HG03460 (cell line): Measurements from ENCODE around the gene LGALS9C.
"Not testable (repeated sequence)": the region's sequence is repeated elsewhere in the genome, so short reads cannot be mapped to it uniquely, and the experiment has no call there.

Experiments used
- ATAC-seq: cut with Tn5 transposase; IDR thresholded peaks from one replicate; pipeline ENCODE4 v1.9.1; 2021; ENCODE audit not compliant: unreplicated experiment

LGALS9C gene

DNA sequence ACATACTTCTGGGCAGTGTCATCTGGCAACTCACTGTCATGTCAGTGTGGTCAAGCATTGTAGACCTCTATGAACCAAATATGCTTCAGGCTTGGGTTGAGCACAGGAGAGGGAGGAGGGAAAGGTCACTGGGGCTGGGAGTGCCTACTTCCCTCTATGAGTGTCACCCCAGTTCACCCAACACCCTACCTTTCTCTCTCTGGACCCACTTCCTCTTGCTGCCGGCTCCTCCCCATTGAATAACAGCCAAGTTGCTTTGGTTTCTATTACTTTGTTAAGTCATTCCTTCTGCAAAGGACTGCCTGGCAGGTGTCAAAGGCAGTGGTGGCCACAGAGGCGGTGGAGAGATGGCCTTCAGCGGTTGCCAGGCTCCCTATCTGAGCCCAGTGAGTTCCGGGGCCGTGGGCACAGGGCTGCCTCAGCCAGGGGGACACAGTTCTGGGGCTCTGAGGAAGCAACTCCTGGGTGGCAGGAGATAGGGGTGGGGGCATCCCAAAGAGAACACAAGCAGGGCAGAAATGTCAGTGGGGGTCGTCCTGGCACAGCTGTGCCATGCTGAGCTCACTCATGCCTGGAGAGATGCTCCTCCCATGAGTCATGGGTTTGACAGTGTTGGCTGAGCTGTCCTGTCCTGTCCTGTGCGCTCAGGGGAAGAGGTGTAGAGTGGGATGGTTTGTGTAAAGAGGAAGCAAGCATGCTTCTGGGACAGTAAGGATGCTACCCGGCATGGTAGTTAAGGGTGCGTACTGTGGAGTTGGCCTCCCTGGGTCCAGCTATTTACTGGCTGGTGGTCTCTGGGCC lies at the start of gene LGALS9C:
Gene LGALS9C (plus strand): TSS at position 282 of the 801 bp plus-strand sequence. CDS start 66 bp downstream, at position 348.
- peak; percentile 83 for ATAC-seq

- ATAC-seq = not testable (repeated sequence)
These were observed 44.4 kb upstream of the LGALS9C start for GRCh38 chr17:18432206-18432605.

DNA sequence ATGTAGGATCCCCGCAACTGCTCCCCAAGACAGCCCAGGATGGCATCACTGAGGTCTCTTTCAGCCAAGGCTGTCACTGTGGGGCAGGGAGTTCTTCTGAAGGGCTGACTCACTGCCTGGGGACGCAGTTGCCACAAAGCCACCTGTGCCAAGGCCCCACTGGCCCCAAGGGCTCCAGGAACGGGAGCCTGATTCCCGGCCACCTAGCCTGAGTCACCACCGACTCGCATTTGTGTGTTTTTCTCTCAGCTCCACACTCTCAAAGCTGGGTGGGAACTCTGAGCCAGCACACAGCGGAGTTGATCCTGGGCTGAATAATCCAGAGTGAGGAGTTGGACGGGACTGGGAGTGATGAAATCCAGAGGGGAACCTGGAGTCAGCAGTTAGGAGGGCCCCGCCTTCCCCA lies 37.1 kb upstream of the LGALS9C start:
- ATAC-seq = not testable (repeated sequence)

- ATAC-seq = not testable (repeated sequence)
These were observed 34.5 kb upstream of the LGALS9C start for GRCh38 chr17:18442093-18442492.

DNA sequence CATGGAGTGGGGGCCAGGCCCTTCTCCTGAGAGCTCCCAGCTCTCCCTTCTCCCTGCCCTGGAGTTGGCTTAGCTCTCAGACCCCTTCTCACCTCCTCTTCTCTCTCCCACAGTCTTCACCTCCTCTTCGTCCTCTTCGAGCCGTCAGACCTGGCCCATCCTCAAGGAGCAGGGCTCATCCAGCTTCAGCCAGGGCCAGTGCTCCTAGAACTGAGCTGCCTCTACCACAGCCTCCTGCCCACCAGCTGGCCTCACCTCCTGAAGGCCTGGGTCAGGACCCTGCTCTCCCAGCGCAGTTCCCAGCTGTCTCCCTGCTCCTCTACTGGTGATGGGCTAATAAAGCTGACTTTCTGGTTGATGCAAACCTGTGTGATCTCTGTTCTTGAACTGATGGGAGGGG lies 34.1 kb upstream of the LGALS9C start:
- not testable (repeated sequence) for ATAC-seq

DNA sequence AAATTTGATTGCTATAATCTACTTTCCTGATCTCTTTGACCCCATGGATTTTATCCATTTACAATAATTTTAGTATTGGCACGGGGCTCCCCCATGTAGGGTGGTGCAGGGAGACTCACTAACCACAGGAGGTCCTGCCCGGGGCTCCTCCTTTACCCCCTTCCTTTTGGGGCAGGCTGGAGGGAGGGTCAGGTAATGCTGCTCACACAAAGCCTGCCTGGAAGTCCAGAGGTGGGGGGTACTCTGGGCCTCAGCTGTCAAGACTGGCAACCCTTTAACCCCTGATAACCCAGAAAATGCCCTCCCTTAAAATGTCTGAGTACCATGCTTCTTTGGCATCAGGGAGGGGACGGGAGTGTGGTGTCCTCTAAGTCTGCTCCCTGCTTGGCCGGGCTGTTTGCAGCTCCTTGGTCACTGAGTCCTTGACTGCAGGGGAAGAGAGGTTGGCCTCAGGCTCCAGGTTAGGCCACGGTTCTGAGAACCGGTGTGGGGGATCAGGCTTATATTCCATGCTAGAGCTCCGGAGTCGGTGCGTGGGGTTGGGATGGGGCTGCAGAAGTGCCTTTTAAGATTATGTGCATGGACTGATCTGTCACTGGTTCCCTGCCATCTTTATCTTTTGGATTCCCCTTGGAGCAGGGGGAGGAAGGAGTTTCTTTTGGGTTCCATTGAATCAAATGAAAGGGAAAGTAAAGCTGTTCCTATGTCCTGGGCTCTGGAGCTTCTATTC lies 28.9 kb upstream of the LGALS9C start:
- ATAC-seq = not testable (repeated sequence)

DNA sequence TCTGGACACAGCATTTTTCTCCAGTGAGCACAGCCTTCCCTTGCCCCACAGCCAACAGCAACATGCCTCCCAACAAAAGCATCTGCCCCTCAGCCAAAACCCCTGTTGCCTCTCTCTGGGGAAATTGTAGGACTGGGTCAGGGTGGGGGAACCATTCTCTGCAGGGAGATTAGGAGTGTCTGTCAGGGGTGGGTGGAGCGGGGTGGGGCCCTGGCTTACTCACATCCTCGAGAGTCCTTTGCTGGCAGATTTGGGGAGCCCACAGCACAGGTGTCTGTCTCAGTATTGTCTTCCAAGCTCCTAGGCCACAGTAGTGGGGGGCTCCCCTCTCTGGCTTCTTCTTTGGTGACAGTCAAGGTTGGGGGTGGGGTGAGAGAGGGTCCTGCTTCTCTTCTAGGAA lies 28.3 kb upstream of the LGALS9C start:
- not testable (repeated sequence) for ATAC-seq

- not testable (repeated sequence) for ATAC-seq
These were observed 26.8 kb upstream of the LGALS9C start for GRCh38 chr17:18449833-18450232.

- not testable (repeated sequence) for ATAC-seq
These were observed 25.6 kb upstream of the LGALS9C start for GRCh38 chr17:18450998-18451397.

- ATAC-seq = not testable (repeated sequence)
These were observed 24.6 kb upstream of the LGALS9C start for GRCh38 chr17:18451969-18452368.

- not testable (repeated sequence) for ATAC-seq
These were observed 17.6 kb upstream of the LGALS9C start for GRCh38 chr17:18459035-18459434.

GRCh38 chr17:18463831-18464502 lies 12.6 kb upstream of the LGALS9C start:
- not testable (repeated sequence) for ATAC-seq

DNA sequence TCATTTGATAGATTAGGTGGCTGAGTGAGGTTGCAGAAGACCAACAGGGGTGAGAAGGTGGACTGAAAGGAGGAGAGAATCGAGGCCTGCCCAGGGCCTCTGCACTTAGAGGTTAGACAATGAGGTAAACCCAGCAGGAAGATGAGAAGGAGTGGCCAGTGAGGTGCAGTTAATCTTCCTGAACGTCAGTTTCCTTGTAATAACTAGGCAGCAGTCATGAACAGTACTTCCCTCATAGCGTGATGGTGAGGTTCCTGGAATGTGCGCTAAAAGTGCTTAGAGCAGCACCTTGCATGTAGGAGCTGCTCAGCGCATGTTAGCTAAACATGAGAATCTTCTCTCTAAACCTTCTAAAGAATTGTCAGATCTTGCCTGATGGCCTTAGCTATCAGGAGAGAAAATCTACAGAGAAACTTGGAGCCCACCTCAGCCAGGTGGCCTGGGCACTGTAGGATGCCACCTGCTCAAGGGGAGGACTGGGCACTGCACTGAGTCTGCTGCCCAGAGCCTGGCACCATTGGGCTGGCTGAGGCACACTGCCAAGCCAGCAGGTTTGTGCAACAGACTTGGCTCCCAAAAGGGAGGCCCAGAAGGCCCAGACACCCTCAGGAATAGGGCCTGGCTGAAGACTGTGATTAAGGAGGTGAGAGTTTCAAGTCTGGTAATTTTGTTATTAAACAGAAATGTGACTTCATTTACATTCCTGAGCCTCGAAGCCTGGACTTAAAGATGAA lies 10.2 kb upstream of the LGALS9C start:
- ATAC-seq = not testable (repeated sequence)

DNA sequence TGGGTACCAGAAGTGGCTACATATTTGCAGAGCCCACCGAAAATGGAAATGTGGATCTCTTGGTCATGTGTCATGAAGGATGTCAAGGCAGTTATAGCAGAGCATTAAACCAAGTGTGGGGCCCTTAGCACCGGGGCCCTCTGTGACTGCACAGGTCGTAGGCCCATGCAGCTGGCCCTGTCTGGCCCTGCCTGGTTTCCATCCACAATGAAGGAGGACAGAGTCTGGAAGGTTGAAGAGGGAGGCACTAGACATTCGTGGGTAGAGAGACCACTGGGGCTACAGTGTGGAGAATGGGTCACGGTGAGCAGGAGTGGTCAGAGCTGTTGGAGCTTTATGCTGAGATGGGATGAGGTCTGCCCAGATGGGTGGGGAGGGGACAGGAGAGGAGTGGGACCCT lies 9.6 kb upstream of the LGALS9C start:
- ATAC-seq = not testable (repeated sequence)

- not testable (repeated sequence) for ATAC-seq
These were observed 8.0 kb upstream of the LGALS9C start for GRCh38 chr17:18468472-18469171.

- ATAC-seq = not testable (repeated sequence)
These were observed 6.8 kb upstream of the LGALS9C start for GRCh38 chr17:18469837-18470236.

DNA sequence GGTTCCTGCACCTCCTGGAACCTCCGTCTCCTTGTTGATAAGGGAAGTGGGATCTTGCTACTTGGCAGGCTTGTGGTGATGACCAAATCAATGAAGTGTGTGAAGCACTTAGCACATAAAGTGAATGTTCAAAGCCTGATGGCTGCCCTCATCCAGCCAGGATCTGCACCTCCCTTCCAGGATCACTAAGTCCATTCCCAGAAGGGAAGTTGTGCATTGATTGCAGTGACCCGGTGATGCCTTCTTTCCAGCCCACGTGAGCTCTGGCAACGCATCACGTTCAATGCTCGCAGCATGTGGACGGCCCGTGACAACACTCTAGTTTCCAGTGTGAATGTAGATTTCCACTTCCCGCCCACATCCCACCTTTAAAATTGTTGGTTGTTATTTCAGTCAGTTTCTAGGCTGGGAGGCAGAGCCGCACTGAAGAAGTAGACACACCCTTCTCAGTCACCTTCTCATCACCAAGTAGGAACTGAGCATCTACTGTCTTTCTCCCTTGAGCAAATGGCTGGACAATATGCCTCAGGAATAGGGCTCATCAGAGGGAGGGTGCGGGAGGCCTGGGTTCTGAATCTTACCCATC lies 6.2 kb upstream of the LGALS9C start:
- ATAC-seq = not testable (repeated sequence)

DNA sequence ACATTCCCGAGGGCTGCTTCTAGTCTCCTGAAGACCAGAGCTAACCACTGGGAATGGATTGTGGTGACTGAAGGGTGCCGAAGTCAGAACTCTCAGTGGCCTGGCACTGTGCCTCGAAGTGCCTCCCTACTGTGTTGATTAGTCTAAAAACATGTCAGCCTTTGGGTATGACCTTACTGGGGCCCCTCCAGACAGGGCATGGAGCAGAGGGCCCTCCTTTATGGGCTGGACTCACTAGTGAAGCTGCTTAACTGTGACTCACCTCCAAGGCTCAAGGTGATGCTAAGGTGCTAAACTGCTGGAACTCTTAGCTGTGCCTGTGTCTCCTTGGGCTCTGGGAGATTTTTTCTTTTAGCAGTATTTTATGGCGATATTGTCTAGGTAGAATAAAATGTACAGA lies 2.6 kb upstream of the LGALS9C start:
- not testable (repeated sequence) for ATAC-seq

- ATAC-seq = not testable (repeated sequence)
These were observed 1.8 kb upstream of the LGALS9C start for GRCh38 chr17:18474754-18475153.

DNA sequence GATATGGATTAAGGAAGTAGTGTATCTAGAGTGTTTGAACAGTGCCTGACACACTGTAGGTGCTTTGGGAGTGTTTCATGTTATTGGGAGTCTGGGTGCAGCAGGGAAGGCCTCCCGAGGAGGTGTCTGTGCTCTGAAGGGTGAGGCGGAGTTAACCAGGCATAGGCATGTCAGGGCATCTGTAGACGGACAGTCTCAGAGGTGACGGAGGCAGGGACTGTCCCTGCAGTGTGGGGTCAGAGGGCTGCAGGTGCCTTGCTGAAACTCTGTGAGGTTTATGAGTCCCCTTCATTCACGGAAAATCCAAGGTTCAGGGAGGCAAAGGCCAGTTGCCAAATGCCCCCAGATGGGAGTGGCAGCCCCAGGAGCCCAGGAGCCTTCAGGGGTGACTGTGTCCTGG lies 778 bp downstream of the LGALS9C start:
- ATAC-seq = not testable (repeated sequence)
